H1 (cell line): ENCODE results near the gene DNER. TPM values are rescaled to one million over a fixed set of nuclear protein-coding genes. Genes with fewer than 3 reads are reported as not detected.

ENCODE experiments used
- CTBP2 ChIP-seq: IDR thresholded peaks from 2 replicates; pipeline ENCODE4 v1.7.0; 2011; ENCODE audit warnings: borderline replicate concordance, mild to moderate bottlenecking, moderate library complexity, mixed read lengths, low read length; ENCODE audit not compliant: insufficient read depth, insufficient read length
- HDAC2 ChIP-seq, 2 experiments: fragments of 300-600 bp in 1 of 2; sonication (generic) in 1 of 2; IDR thresholded peaks; 2 replicates each; pipeline ENCODE4 v1.6.1; 2011 to 2012; ENCODE audit warnings: low read depth in 2 of 2, low read length in 2 of 2, mild to moderate bottlenecking in 2 of 2, moderate library complexity in 2 of 2, borderline replicate concordance in 1 of 2, inconsistent platforms in 1 of 2
- MAFK ChIP-seq: IDR thresholded peaks from 2 replicates; pipeline ENCODE4 v1.6.1; 2012; ENCODE audit warnings: low read depth, mild to moderate bottlenecking, improper control_type of control experiment, low read length
- SP4 ChIP-seq: IDR thresholded peaks from 2 replicates; pipeline ENCODE4 v1.6.1; 2012; ENCODE audit warnings: low read length, inconsistent platforms
- TAF1 ChIP-seq: IDR thresholded peaks from 2 replicates; pipeline ENCODE4 v1.6.1; 2011; ENCODE audit warnings: mild to moderate bottlenecking, low read depth, low read length
- TAF7 ChIP-seq: optimal IDR thresholded peaks from 2 replicates; pipeline ENCODE3; 2011; ENCODE audit warnings: low read depth, mild to moderate bottlenecking, inconsistent platforms, low read length, moderate library complexity, borderline replicate concordance
- TBP ChIP-seq: IDR thresholded peaks from 2 replicates; pipeline ENCODE4 v1.6.1; 2011; ENCODE audit warnings: low read depth, low read length, improper control_type of control experiment
- polyA plus RNA-seq, 7 experiments: library from polyadenylated mRNA; depleted of rRNA in 3 of 7; stranded (reverse) in 5 of 7; unstranded in 2 of 7; fragments of >200 nt in 5 of 7; fragments of 200-250 nt in 2 of 7; gene quantifications; 1 replicate in 5 of 7; 2 replicates in 1 of 7; 4 replicates in 1 of 7; pipeline versions ENCODE4 v1.2.1 to v1.2.3, GENCODE V29; 2011 to 2013; ENCODE audit warnings: missing spikeins in 2 of 7, mixed read lengths in 2 of 7
- total RNA-seq: library from RNA; stranded (reverse); fragmentation: NEBNext Ultra II Directional; extraction: Animal tissue kit (Norgen Biotek cat#: 25700); gene quantifications from 2 replicates; pipeline ENCODE4 v1.2.1, GENCODE V29; 2021
- TF ChIP-seq, protein P1 (sequence below): fragments of 300-600 bp; sonication (generic); IDR thresholded peaks from 2 replicates; pipeline ENCODE4 v1.7.1; 2012; ENCODE audit warnings: low read length, moderate library complexity, mild to moderate bottlenecking, inconsistent platforms; ENCODE audit not compliant: insufficient replicate concordance
- TF ChIP-seq, protein P2 (sequence below): IDR thresholded peaks from 2 replicates; pipeline ENCODE4 v1.6.1; 2011; ENCODE audit warnings: low read length, improper control_type of control experiment

DNER gene
- total and polyA plus RNA-seq, 2 of the 8 experiments (the other 6 are each of a cell fraction or from before 2014, with no cell fraction given): 6.8 to 16.3 TPM

DNA sequence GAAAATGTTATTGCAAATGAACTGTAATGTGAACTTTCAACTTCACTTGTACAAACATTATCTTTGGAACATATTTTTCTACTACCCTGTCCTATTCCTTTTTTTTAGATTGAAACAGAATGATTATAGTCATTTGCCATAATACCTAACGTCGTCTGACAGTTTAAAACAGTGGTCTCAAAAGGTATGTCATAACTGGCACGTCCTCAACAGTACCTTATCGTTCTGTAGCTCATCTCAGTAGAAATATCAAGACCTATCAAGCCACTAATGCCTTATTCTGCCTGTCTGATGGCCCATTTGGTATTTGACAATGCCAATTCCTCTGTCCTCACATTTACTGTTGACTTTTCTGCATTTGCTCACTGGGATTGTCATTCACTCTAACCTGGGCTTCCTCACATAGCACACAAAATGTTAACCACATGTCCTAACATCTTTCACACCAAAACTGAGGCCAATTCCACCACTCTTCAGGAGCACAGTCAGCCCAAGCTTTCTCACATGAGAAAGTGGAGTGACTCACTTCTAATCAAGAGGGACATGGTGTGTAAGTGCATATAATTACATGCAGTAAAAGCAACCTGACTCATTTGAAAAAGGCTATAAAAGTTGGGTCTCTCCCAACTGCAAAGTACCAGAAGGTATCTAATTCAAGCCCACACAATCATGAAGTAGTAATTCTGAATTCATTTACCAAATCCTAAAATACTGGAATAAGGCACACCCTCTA lies 34.8 kb downstream of the DNER start (continued):
- TF ChIP-seq TBP (no peak), SP4 (no peak), TAF7 (no peak), HDAC2 (IDR thresholded peaks at IDR 0.05; ENCODE audit: borderline replicate concordance in 1 of 2, low read depth in 2 of 2, low read length in 2 of 2) (no peak), CTBP2 (no peak), TAF1 (no peak), MAFK (no peak)
- TF ChIP-seq, protein P1, sequence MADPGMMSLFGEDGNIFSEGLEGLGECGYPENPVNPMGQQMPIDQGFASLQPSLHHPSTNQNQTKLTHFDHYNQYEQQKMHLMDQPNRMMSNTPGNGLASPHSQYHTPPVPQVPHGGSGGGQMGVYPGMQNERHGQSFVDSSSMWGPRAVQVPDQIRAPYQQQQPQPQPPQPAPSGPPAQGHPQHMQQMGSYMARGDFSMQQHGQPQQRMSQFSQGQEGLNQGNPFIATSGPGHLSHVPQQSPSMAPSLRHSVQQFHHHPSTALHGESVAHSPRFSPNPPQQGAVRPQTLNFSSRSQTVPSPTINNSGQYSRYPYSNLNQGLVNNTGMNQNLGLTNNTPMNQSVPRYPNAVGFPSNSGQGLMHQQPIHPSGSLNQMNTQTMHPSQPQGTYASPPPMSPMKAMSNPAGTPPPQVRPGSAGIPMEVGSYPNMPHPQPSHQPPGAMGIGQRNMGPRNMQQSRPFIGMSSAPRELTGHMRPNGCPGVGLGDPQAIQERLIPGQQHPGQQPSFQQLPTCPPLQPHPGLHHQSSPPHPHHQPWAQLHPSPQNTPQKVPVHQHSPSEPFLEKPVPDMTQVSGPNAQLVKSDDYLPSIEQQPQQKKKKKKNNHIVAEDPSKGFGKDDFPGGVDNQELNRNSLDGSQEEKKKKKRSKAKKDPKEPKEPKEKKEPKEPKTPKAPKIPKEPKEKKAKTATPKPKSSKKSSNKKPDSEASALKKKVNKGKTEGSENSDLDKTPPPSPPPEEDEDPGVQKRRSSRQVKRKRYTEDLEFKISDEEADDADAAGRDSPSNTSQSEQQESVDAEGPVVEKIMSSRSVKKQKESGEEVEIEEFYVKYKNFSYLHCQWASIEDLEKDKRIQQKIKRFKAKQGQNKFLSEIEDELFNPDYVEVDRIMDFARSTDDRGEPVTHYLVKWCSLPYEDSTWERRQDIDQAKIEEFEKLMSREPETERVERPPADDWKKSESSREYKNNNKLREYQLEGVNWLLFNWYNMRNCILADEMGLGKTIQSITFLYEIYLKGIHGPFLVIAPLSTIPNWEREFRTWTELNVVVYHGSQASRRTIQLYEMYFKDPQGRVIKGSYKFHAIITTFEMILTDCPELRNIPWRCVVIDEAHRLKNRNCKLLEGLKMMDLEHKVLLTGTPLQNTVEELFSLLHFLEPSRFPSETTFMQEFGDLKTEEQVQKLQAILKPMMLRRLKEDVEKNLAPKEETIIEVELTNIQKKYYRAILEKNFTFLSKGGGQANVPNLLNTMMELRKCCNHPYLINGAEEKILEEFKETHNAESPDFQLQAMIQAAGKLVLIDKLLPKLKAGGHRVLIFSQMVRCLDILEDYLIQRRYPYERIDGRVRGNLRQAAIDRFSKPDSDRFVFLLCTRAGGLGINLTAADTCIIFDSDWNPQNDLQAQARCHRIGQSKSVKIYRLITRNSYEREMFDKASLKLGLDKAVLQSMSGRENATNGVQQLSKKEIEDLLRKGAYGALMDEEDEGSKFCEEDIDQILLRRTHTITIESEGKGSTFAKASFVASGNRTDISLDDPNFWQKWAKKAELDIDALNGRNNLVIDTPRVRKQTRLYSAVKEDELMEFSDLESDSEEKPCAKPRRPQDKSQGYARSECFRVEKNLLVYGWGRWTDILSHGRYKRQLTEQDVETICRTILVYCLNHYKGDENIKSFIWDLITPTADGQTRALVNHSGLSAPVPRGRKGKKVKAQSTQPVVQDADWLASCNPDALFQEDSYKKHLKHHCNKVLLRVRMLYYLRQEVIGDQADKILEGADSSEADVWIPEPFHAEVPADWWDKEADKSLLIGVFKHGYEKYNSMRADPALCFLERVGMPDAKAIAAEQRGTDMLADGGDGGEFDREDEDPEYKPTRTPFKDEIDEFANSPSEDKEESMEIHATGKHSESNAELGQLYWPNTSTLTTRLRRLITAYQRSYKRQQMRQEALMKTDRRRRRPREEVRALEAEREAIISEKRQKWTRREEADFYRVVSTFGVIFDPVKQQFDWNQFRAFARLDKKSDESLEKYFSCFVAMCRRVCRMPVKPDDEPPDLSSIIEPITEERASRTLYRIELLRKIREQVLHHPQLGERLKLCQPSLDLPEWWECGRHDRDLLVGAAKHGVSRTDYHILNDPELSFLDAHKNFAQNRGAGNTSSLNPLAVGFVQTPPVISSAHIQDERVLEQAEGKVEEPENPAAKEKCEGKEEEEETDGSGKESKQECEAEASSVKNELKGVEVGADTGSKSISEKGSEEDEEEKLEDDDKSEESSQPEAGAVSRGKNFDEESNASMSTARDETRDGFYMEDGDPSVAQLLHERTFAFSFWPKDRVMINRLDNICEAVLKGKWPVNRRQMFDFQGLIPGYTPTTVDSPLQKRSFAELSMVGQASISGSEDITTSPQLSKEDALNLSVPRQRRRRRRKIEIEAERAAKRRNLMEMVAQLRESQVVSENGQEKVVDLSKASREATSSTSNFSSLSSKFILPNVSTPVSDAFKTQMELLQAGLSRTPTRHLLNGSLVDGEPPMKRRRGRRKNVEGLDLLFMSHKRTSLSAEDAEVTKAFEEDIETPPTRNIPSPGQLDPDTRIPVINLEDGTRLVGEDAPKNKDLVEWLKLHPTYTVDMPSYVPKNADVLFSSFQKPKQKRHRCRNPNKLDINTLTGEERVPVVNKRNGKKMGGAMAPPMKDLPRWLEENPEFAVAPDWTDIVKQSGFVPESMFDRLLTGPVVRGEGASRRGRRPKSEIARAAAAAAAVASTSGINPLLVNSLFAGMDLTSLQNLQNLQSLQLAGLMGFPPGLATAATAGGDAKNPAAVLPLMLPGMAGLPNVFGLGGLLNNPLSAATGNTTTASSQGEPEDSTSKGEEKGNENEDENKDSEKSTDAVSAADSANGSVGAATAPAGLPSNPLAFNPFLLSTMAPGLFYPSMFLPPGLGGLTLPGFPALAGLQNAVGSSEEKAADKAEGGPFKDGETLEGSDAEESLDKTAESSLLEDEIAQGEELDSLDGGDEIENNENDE: no peak
- TF ChIP-seq, protein P2, sequence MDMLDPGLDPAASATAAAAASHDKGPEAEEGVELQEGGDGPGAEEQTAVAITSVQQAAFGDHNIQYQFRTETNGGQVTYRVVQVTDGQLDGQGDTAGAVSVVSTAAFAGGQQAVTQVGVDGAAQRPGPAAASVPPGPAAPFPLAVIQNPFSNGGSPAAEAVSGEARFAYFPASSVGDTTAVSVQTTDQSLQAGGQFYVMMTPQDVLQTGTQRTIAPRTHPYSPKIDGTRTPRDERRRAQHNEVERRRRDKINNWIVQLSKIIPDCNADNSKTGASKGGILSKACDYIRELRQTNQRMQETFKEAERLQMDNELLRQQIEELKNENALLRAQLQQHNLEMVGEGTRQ: no peak
